Measurements from ENCODE around the gene JPT1.

DNA sequence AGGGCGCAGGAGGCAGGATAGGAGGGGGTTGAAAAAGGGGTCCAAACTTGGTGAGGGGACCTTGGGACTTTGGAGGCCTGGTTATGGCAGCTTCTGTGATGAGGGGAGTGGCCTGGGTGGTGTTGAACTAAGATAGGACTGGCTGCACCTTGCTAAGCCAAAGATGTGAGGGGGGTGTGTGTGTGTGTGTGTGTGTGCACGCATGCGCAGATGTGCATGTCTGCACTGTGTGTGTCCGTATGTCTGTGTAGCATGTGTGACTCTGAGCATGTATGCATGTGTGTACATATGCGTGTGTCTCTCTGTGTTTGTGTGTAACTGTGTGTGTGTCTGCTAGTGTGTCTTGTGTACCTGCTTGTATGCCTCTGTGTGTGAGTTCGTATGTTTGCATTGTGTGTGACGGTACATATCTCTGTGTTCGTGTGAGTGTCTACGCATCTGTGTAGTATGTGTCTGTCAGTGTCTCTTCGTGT is 62.4 kb downstream of the JPT1 start:
- TF ChIP-seq, protein P1, sequence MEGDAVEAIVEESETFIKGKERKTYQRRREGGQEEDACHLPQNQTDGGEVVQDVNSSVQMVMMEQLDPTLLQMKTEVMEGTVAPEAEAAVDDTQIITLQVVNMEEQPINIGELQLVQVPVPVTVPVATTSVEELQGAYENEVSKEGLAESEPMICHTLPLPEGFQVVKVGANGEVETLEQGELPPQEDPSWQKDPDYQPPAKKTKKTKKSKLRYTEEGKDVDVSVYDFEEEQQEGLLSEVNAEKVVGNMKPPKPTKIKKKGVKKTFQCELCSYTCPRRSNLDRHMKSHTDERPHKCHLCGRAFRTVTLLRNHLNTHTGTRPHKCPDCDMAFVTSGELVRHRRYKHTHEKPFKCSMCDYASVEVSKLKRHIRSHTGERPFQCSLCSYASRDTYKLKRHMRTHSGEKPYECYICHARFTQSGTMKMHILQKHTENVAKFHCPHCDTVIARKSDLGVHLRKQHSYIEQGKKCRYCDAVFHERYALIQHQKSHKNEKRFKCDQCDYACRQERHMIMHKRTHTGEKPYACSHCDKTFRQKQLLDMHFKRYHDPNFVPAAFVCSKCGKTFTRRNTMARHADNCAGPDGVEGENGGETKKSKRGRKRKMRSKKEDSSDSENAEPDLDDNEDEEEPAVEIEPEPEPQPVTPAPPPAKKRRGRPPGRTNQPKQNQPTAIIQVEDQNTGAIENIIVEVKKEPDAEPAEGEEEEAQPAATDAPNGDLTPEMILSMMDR (conservative IDR thresholded peaks at IDR 0.05 in 1 of 2, IDR thresholded peaks at IDR 0.05 in 1 of 2; ENCODE audit: extremely low read depth in 1 of 2, insufficient read depth in 1 of 2, low read depth in 1 of 2, low read length in 2 of 2), result no peak
- no peak for TF ChIP-seq EZH2 (IDR thresholded peaks at IDR 0.05; ENCODE audit: borderline replicate concordance, low read length)
